ENCODE data around the gene CPNE5.

CPNE5 gene

GRCh38 chr6:36758516-36759147 lies 80.6 kb downstream of the CPNE5 start:
- no peak for DNase-seq

- no peak for DNase-seq
These were observed 81.2 kb downstream of the CPNE5 start for GRCh38 chr6:36757943-36758508.

GRCh38 chr6:36757206-36757605 lies 82.0 kb downstream of the CPNE5 start:
- DNase-seq = peak; percentile 72

- no peak for DNase-seq
These were observed 82.5 kb downstream of the CPNE5 start for GRCh38 chr6:36756786-36757185.

GRCh38 chr6:36755435-36756348 lies 83.6 kb downstream of the CPNE5 start:
- DNase-seq = peak; percentile 95

- DNase-seq = no peak
These were observed 84.4 kb downstream of the CPNE5 start for GRCh38 chr6:36754582-36755434.

GRCh38 chr6:36753671-36754405 lies 85.4 kb downstream of the CPNE5 start:
- DNase-seq = no peak

- DNase-seq = peak; percentile 42
These were observed 86.2 kb downstream of the CPNE5 start for GRCh38 chr6:36752886-36753506.

GRCh38 chr6:36752187-36752885 lies 86.9 kb downstream of the CPNE5 start:
- DNase-seq = peak; percentile 76

- DNase-seq = no peak
These were observed 87.4 kb downstream of the CPNE5 start for GRCh38 chr6:36751833-36752186.

GRCh38 chr6:36751091-36751490 lies 88.2 kb downstream of the CPNE5 start:
- no peak for DNase-seq

GRCh38 chr6:36749829-36750489 lies 89.3 kb downstream of the CPNE5 start:
- no peak for DNase-seq

GRCh38 chr6:36746251-36746650 lies 93.0 kb downstream of the CPNE5 start:
- DNase-seq = no peak

- DNase-seq = no peak
These were observed 93.4 kb downstream of the CPNE5 start for GRCh38 chr6:36745836-36746235.

GRCh38 chr6:36745283-36745682 lies 94.0 kb downstream of the CPNE5 start:
- DNase-seq = no peak

- no peak for DNase-seq
These were observed 95.0 kb downstream of the CPNE5 start for GRCh38 chr6:36744304-36744673.

GRCh38 chr6:36743538-36744303 lies 95.5 kb downstream of the CPNE5 start:
- no peak for DNase-seq

GRCh38 chr6:36743032-36743431 lies 96.2 kb downstream of the CPNE5 start:
- no peak for DNase-seq

- DNase-seq = no peak
These were observed 97.1 kb downstream of the CPNE5 start for GRCh38 chr6:36742146-36742545.

GRCh38 chr6:36740818-36741179 lies 98.4 kb downstream of the CPNE5 start:
- no peak for DNase-seq
